NCI-H187 treated with DMSO at 0.1 percent for 48 hours (cell line): ENCODE results near the gene MBOAT2.
A peak's percentile ranks its signal among the peaks of the same experiment; 100 is the strongest.

Source experiments
- DNase-seq: peaks from one replicate; lab custom pipeline; 2025; lab: John Stamatoyannopoulos, UW

The MBOAT2 gene

GRCh38 chr2:8858264-8858663, 145.2 kb downstream of the MBOAT2 start:
- DNase-seq = no peak

- no peak for DNase-seq
Measured at GRCh38 chr2:8857709-8858108, 145.8 kb downstream of the MBOAT2 start.

- no peak for DNase-seq
Measured at GRCh38 chr2:8856176-8856575, 147.3 kb downstream of the MBOAT2 start.

- DNase-seq = no peak
Measured at GRCh38 chr2:8855010-8855409, 148.5 kb downstream of the MBOAT2 start.

- no peak for DNase-seq
Measured at GRCh38 chr2:8853426-8853825, 150.1 kb downstream of the MBOAT2 start.

GRCh38 chr2:8851811-8852560, 151.5 kb downstream of the MBOAT2 start:
- no peak for DNase-seq

GRCh38 chr2:8850845-8851487, 152.5 kb downstream of the MBOAT2 start:
- no peak for DNase-seq

GRCh38 chr2:8849327-8849726, 154.2 kb downstream of the MBOAT2 start:
- no peak for DNase-seq

GRCh38 chr2:8848328-8849100, 155.0 kb downstream of the MBOAT2 start:
- no peak for DNase-seq

GRCh38 chr2:8847400-8847799, 156.1 kb downstream of the MBOAT2 start:
- DNase-seq = no peak

- no peak for DNase-seq
Measured at GRCh38 chr2:8841932-8842331, 161.6 kb downstream of the MBOAT2 start.

- no peak for DNase-seq
Measured at GRCh38 chr2:8840475-8841091, 162.9 kb downstream of the MBOAT2 start.

- DNase-seq = no peak
Measured at GRCh38 chr2:8839189-8839965, 164.1 kb downstream of the MBOAT2 start.

GRCh38 chr2:8837795-8838140, 165.7 kb downstream of the MBOAT2 start:
- DNase-seq = no peak

GRCh38 chr2:8836971-8837794, 166.3 kb downstream of the MBOAT2 start, which contains the start of gene KIDINS220:
Gene KIDINS220, minus strand, starts transcription at chr2:8837613. Its CDS starts 10,520 bp downstream, at chr2:8827093.
- DNase-seq = peak; percentile 62

GRCh38 chr2:8835279-8835678, 168.2 kb downstream of the MBOAT2 start:
- no peak for DNase-seq

GRCh38 chr2:8833853-8834252, 169.6 kb downstream of the MBOAT2 start:
- DNase-seq = no peak

GRCh38 chr2:8831516-8831915, 172.0 kb downstream of the MBOAT2 start:
- no peak for DNase-seq

GRCh38 chr2:8827729-8828128, 175.8 kb downstream of the MBOAT2 start:
- DNase-seq = no peak

- DNase-seq = no peak
Measured at GRCh38 chr2:8822218-8822617, 181.3 kb downstream of the MBOAT2 start.
